HG03097 (cell line): ENCODE data around the gene NEURL2.
"Not testable (repeated sequence)": the region's sequence is repeated elsewhere in the genome, so short reads cannot be mapped to it uniquely, and the experiment has no call there.

Source experiments
- ATAC-seq: cut with Tn5 transposase; IDR thresholded peaks from one replicate; pipeline ENCODE4 v1.9.1; 2021; ENCODE audit not compliant: unreplicated experiment, low FRiP score

NEURL2 gene, protein sequence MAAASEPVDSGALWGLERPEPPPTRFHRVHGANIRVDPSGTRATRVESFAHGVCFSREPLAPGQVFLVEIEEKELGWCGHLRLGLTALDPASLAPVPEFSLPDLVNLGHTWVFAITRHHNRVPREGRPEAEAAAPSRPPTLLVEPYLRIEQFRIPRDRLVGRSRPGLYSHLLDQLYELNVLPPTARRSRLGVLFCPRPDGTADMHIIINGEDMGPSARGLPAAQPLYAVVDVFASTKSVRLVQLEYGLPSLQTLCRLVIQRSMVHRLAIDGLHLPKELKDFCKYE

GRCh38 chr20:45890985-45891983 is at the start of gene NEURL2, which contains the start of gene CTSA:
NEURL2 (minus strand) TSS chr20:45891208; CDS start chr20:45890991, 217 bp downstream.
CTSA (plus strand) TSS chr20:45891335; CDS start chr20:45891569, 234 bp downstream.
- peak; percentile 79 for ATAC-seq

GRCh38 chr20:45940469-45940868 is 49.5 kb upstream of the NEURL2 start:
- no peak for ATAC-seq

DNA sequence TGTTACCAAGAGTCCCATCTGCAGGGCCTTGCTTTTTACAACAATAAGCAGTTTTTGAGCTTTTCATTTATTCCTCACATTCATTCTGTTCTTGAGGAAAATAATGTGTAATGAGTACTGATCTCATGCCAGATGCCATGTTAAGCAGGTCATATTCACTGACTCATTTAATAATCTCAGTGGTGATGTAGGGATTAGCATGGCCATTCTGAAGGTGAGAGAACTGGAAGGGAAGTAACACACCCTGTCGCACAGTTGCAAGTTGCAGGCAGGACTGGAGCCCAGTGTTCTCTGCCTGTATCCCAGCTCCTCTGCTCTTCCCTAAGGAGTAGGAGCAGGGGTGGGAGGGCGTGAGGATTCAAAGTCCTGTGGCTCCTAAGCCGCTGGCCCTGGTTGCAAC is 49.0 kb upstream of the NEURL2 start:
- ATAC-seq = no peak

DNA sequence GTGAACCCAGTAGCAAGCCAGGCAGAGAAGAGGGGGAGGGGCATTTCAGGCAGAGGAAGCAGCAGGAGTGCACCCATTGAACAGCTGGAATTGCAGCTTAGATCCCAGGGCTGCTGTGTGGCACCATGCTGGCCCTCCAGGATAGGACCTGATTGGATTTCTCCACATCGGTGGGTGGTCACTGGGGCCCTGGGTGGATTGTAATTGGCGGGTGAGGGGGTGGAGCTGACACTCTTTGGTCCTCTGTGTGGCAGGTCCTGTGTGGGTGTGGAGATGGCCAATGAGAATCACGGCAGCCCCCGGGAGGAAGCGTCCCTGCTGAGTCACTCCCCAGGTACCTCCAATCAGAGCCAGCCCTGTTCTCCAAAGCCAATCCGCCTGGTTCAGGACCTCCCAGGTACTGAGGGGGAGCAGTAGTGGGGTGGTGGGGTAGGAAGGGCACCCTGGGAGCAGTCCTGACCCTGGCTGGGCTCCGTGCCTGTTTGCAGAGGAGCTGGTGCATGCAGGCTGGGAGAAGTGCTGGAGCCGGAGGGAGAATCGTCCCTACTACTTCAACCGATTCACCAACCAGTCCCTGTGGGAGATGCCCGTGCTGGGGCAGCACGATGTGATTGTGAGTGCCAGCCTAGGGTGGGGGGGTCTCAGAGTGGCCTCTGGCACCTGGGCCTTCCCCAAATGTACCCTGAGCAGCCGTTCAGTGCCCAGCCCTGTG is 47.9 kb upstream of the NEURL2 start:
- no peak for ATAC-seq

- no peak for ATAC-seq
Measured at GRCh38 chr20:45937765-45938164, 46.8 kb upstream of the NEURL2 start.

GRCh38 chr20:45935416-45936046 is 44.5 kb upstream of the NEURL2 start:
- peak; percentile 12 for ATAC-seq

DNA sequence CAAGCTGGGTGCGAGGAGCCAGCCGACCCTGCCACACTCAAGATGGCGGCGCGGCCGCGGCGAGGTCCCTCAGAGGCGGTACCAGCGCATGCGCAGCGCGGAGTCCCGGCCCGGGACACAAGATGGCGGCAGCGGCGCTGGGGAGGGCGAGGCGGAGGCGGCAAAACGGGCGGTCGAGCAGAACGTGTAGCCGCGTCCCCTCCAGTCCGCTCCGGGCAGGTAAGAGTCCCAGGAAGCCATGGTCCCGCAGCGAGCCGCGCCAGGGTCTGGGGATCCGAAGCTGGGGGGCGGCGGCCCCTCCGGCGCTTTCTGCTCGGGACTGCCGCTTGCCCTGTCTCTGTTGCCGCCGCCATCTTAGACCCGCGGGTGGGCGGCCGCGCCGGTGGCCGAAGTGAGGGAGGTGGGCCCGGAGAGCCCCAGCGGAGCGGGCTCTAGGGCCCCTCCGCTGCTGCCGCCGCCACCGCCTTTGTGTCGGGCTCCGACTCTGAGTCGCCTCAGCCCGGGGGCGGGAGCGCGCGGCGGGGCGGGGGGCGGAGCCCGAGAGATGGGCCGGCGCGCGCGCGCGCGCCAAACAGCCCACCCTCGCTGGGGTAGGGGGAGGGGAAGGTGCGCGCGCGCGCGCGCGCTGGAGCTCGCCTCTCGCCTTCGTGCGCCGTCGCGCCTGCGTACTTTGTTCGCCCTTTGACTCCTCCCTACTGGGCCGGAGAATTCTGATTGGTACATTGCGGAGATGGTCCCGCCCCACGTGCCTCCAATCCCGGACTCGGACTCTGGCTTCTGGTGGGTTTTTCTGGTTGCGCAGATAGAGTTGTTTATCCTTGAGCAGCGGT is 43.8 kb upstream of the NEURL2 start, which contains the start of gene PCIF1:
TSS of gene PCIF1 (plus strand) at position 98 of the 830 bp plus-strand sequence. CDS start 4,317 bp downstream, outside the sequence.
- peak; percentile 64 for ATAC-seq

DNA sequence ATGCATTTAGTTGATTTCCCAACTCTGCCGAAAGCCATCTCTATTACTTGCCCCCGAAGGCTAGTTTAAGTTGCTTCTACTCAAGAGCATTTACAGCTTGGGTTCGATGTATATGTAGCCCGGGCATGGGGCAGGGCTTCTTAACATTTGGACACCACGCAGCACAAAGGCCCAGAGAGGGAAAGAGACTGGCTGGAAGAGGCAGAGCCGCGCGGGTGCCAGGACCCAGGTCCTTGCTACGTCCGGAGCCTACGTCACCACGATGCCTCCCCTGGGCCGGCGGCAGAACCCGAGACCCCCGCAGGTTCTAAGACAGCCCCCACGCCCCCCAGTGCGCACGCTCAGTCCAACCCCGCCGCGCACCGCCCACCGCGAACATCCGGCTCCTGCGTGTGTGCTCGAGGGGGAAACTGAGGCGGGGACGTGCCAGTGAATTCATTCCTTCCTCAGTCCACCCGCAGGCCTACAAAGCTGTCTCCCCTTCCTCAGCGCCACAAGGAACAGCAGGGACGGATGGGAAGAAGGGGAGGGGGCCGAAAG is 43.1 kb upstream of the NEURL2 start:
- peak; percentile 13 for ATAC-seq

- ATAC-seq = no peak
Measured at GRCh38 chr20:45933266-45934045, 42.4 kb upstream of the NEURL2 start.

GRCh38 chr20:45931680-45932079 is 40.7 kb upstream of the NEURL2 start:
- not testable (repeated sequence) for ATAC-seq

- no peak for ATAC-seq
Measured at GRCh38 chr20:45927071-45927878, 36.3 kb upstream of the NEURL2 start.

GRCh38 chr20:45926731-45927070 is 35.7 kb upstream of the NEURL2 start:
- no peak for ATAC-seq

DNA sequence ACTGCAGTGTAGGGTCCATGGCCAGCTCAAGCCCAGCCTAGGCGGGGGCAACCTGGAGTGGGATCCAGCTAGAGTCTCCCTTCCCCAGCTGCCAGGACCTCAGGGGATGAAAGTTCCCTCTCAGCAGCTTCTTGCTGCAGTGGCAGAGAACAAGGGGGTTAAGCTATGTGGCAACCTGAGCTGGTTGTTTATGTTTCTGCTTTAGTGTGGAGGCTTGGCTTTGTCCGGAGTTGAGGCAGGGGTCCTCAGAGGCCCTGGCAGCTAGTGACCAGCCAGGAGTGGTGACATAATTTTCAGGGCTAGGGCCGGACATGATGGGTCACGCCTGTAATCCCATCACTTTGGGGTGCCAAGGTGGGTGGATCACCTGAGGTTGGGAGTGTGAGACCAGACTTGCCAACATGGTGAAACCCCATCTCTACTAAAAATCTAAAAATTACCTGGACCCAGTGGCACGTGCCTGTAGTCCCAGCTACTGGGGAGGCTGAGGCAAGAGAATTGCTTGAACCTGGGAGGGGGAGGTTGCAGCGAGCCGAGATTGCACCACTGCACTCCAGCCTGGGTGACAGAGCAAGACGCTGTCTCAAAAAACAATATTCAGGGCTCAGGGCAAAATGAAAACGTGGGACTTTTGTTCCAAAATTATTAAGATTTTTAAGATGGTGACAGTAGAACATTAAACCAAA is 35.0 kb upstream of the NEURL2 start:
- no peak for ATAC-seq

- ATAC-seq = no peak
Measured at GRCh38 chr20:45924391-45925261, 33.6 kb upstream of the NEURL2 start.

DNA sequence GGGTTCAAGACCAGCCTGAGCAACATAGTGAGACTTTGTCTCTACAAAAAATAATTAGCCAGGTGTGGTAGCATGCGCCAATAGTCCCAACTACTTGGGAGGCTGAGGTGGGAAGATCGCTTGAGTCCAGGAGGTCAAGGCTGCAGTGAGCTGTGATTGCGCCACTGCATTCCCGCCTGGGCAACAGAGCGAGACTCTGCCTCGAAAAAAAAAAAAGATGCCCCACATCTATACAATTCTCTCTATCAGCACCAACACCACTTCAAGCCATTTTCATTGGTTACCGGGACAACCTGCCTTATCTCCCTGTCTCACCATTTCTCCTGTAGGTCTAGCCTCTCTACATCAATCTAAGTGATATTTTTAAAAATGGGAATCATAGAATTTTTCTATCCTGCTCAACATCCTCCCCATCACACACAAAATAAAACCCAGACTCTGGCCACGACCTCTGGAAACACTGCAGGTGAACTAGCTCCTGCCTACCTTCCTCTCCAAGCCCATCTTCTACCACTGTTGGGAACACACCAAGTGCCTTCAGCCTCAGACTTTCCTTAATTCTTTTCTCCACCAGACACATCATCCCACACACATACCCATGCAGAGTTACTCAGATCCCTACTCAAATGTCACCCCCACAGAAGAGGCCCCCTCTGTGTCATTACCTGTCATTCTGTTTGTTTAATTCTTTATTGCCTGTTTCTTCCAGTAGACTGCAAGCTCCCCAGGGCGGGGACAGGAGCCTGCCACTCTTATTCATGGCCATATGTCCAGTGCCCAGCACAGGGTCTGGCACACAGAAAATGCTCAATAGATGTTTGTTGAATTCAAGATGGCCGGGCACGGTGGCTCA is 30.6 kb upstream of the NEURL2 start:
- ATAC-seq = no peak
